Measurements from ENCODE around the gene NEUROD2.

The NEUROD2 gene

GRCh38 chr17:39650121-39650579 lies 42.4 kb upstream of the NEUROD2 start:
- no peak overlapping the region for H3K4me3 ChIP-seq (ENCODE audit: low read depth, low read length)
- in situ Hi-C loops (cut with HindIII; ENCODE audit: low sequenced_read_pairs) = no loop called here
- DNase-seq (ENCODE audit: low read depth) = no peak
- TF ChIP-seq CTCF (IDR thresholded peaks at IDR 0.05; ENCODE audit: low read depth, low read length, missing control alignments) = no peak

DNA sequence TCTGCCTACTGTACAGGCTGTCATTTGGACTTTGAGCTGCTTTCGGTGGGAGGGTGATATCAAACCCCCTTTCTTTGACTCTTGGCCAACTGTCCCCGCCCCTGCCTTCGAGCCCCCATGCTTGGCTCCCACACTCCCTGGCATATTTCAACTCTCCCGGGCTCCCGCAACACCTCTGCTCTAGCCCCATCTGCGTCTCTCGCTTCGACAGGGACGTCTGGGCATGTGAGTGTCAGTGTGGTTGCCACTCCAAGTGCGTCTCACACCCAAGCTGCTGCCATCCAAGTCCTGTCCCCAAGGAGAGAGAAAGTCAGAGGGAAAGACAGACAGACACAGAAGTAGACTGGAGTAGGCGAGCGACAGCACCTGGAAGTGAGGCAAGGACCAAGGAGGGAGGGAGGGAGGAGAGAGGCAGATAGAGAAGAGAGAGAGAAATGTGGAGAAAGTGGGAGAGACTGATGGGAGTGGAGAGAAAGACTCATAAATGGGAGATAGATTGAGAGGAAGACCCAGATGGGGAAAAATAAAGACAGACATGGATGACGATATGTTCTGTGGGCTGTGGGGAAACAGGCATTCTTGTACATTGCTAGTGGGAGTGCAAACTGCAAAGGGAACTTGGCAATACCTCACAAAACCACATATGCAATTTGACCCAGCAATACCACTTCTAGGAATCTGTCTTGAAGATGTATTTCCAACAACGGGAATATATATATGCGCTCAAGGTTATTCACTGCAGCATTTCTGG lies 41.1 kb upstream of the NEUROD2 start:
- DNase-seq (ENCODE audit: low read depth) = peak; percentile 59
- no peak for TF ChIP-seq CTCF (IDR thresholded peaks at IDR 0.05; ENCODE audit: low read depth, low read length, missing control alignments)
- in situ Hi-C loops (cut with HindIII; ENCODE audit: low sequenced_read_pairs) = no loop called here
- no peak overlapping the region for H3K4me3 ChIP-seq (ENCODE audit: low read depth, low read length)

DNA sequence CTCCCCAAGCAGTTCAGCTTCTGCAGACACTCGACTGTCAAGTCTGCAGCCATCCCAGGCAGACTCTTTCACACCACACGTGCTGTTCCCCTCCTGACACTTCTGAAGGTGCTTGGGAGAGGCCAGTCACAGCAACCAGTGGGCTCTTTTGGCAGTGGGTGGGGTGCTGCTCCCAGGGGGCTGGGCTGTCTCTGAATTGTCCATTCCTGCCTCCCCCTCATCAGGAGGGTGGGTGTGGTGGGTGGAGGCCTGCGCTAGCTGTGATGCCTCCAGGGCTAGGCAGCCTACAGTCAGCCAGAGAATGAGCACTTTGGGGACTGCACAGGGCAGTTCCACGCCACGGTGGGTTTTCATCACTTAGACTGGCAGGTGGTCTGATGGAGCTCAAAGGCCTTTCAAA lies 39.5 kb upstream of the NEUROD2 start:
- no peak overlapping the region for H3K4me3 ChIP-seq (ENCODE audit: low read depth, low read length)
- in situ Hi-C loops (cut with HindIII; ENCODE audit: low sequenced_read_pairs) = no loop called here
- no peak for DNase-seq (ENCODE audit: low read depth)
- no peak for TF ChIP-seq CTCF (IDR thresholded peaks at IDR 0.05; ENCODE audit: low read depth, low read length, missing control alignments)

DNA sequence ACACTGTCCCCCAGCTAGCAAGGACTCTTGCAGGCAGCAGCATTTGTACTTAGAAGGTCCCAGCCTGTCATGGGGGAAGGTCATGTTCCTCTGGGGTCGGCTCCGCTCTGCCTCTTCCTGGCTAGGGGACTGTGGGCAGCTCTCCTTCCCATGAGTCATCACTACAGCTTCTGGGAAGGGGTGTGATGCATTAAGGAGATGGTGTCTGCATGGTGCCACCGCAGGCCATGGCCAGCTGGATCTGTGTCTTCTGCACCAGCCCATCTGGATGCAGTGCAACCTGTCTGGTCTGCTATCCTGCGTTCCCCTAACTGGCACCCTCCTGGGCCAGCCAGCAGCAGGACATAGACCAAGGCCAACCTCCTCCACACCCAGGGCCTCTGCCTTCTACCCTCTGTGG lies 35.6 kb upstream of the NEUROD2 start:
- DNase-seq (ENCODE audit: low read depth) = no peak
- in situ Hi-C loops (cut with HindIII; ENCODE audit: low sequenced_read_pairs) = no loop called here
- H3K4me3 ChIP-seq (ENCODE audit: low read depth, low read length) = no peak overlapping the region
- no peak for TF ChIP-seq CTCF (IDR thresholded peaks at IDR 0.05; ENCODE audit: low read depth, low read length, missing control alignments)

DNA sequence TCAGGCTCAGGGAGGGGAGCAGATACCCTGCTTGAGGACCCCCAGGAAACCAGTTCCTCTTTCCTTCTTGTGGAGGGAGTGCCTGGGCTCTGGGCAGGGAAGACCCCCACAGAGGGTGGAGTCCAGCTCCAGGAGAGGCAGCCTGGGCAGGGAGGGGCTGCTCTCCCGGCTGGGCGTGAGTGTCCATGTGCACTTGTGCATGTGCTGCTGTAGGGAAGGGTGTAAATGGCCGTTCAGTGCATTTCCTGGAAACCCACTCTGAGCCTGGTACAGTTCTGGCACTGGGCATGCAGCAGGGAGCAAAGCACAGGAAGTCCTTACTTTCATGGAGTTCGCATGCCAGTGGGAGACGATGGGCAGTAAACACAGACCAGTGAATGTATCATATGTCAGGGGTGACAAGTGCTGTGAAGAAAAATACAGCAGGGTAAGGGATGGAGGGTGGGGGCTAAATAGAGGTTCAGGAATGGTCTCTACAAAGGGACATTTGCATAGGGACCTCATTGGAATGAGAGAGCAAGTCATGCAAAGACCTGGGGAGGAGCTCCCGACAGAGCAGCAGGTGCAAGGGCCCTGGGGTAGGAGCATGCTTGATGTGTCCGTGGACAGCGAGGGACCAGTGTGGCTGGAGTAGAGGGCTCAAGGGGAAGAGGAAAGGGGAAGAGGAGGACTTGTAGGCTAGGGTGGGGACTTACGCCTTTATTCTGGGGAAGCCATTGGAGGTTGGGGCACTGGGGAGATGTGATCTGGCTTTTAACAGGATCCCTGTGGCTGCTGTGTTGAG lies 34.8 kb upstream of the NEUROD2 start:
- DNase-seq (ENCODE audit: low read depth) = no peak
- TF ChIP-seq CTCF (IDR thresholded peaks at IDR 0.05; ENCODE audit: low read depth, low read length, missing control alignments) = no peak
- H3K4me3 ChIP-seq (ENCODE audit: low read depth, low read length) = no peak overlapping the region
- in situ Hi-C loops (cut with HindIII; ENCODE audit: low sequenced_read_pairs) = no loop called here

DNA sequence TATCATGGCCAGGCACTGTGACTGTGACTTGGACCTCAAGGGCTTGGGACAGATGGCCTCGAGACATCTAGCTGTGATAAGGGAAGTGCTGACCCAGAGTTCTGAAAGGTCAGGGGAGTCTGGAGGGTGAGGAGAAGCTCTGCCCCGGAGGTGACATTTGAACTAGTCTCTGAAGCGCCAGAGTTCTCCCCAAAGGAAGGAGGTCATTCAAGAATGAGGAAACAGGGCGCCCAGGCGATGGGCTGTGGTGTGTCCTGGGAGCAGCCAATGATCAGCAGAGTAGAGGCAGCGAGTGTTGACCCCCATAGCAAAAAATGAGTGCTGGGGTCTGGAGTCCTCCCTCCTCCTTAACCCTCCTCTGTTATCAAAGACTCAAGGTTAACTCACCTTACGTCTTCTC lies 34.2 kb upstream of the NEUROD2 start:
- no peak for DNase-seq (ENCODE audit: low read depth)
- TF ChIP-seq CTCF (IDR thresholded peaks at IDR 0.05; ENCODE audit: low read depth, low read length, missing control alignments) = no peak
- in situ Hi-C loops (cut with HindIII; ENCODE audit: low sequenced_read_pairs) = no loop called here
- H3K4me3 ChIP-seq (ENCODE audit: low read depth, low read length) = no peak overlapping the region

All from astrocyte of the cerebellum (primary cell).